HL-60 (cell line): ENCODE results near the gene INPP5J.

ENCODE experiments used
- DNase-seq, 2 experiments: peaks; one replicate each; pipeline ENCODE4 v3.0.0-alpha.2; 2010 to 2020; ENCODE audit warnings: low read depth in 1 of 2, low spot score in 1 of 2
- H3K27ac ChIP-seq: fragments of 250-450 bp; sonication (Bioruptor Pico); replicated peaks from 2 replicates; pipeline ENCODE4 v1.5.1; 2020; ENCODE audit warnings: mild to moderate bottlenecking, moderate library complexity
- H3K27me3 ChIP-seq: fragments of 250-450 bp; sonication (Bioruptor Pico); 2 replicates; pipeline ENCODE4 v1.5.1; 2021; ENCODE audit warnings: mild to moderate bottlenecking, moderate library complexity; ENCODE audit not compliant: insufficient read depth, poor library complexity, severe bottlenecking
- H3K4me3 ChIP-seq: replicated peaks from 2 replicates; pipeline ENCODE4 v1.5.1; 2011; ENCODE audit warnings: mild to moderate bottlenecking, control low read depth, low read length; ENCODE audit not compliant: insufficient read depth
- GABPA ChIP-seq: IDR thresholded peaks from 2 replicates; pipeline ENCODE4 v1.6.1; 2012; ENCODE audit warnings: low read depth
- POLR2AphosphoS5 ChIP-seq: IDR thresholded peaks from 2 replicates; pipeline ENCODE4 v1.6.1; 2012; ENCODE audit warnings: low read depth
- SPI1 ChIP-seq: IDR thresholded peaks from 2 replicates; pipeline ENCODE4 v1.6.1; 2012; ENCODE audit warnings: low read depth, mild to moderate bottlenecking, borderline replicate concordance
- TF ChIP-seq, protein P1 (sequence below): IDR thresholded peaks from one replicate; pipeline ENCODE4 v1.5.1; 2011; ENCODE audit warnings: low read length, control low read depth, inconsistent platforms; ENCODE audit not compliant: insufficient read depth
- TF ChIP-seq, protein P2 (sequence below): IDR thresholded peaks from 2 replicates; pipeline ENCODE4 v1.6.1; 2012; ENCODE audit warnings: low read depth; ENCODE audit not compliant: insufficient replicate concordance

The INPP5J gene

DNA sequence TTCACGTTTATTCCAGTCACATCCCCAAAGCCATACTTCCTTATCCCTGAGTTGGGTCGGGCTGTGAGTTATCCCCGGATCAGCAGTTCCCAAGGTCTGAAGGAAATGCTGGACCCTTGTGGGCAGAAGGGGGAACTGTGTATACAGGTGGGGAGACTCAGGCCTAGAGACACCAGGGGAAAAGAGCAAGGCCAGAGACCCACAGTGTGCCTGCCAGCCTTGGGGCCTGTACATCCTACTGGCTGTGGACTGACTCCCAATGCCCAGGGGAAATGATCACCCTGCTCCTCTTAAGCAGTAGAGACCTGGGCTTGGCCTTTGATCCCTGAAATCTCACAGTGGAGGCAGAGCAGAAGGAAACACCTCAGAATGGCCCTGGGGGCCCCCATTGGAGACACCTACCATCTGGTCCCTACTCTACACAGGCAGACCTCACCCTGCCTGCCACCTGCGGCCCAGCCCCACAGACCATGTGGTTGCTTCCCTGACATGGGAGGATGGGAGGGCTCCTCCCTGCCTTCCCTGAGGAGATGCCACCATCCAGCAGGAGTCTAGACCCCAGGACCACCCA lies 16.7 kb upstream of the INPP5J start:
- Histone ChIP-seq H3K4me3 (no peak overlapping the region), H3K27ac (no peak overlapping the region), H3K27me3 (peaks cover 3% of the 10 kb centered on the region)
- no peak for DNase-seq
- TF ChIP-seq POLR2AphosphoS5 (no peak), GABPA (no peak), SPI1 (no peak)
- TF ChIP-seq, protein P1, sequence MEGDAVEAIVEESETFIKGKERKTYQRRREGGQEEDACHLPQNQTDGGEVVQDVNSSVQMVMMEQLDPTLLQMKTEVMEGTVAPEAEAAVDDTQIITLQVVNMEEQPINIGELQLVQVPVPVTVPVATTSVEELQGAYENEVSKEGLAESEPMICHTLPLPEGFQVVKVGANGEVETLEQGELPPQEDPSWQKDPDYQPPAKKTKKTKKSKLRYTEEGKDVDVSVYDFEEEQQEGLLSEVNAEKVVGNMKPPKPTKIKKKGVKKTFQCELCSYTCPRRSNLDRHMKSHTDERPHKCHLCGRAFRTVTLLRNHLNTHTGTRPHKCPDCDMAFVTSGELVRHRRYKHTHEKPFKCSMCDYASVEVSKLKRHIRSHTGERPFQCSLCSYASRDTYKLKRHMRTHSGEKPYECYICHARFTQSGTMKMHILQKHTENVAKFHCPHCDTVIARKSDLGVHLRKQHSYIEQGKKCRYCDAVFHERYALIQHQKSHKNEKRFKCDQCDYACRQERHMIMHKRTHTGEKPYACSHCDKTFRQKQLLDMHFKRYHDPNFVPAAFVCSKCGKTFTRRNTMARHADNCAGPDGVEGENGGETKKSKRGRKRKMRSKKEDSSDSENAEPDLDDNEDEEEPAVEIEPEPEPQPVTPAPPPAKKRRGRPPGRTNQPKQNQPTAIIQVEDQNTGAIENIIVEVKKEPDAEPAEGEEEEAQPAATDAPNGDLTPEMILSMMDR, result no peak
- TF ChIP-seq, protein P2, sequence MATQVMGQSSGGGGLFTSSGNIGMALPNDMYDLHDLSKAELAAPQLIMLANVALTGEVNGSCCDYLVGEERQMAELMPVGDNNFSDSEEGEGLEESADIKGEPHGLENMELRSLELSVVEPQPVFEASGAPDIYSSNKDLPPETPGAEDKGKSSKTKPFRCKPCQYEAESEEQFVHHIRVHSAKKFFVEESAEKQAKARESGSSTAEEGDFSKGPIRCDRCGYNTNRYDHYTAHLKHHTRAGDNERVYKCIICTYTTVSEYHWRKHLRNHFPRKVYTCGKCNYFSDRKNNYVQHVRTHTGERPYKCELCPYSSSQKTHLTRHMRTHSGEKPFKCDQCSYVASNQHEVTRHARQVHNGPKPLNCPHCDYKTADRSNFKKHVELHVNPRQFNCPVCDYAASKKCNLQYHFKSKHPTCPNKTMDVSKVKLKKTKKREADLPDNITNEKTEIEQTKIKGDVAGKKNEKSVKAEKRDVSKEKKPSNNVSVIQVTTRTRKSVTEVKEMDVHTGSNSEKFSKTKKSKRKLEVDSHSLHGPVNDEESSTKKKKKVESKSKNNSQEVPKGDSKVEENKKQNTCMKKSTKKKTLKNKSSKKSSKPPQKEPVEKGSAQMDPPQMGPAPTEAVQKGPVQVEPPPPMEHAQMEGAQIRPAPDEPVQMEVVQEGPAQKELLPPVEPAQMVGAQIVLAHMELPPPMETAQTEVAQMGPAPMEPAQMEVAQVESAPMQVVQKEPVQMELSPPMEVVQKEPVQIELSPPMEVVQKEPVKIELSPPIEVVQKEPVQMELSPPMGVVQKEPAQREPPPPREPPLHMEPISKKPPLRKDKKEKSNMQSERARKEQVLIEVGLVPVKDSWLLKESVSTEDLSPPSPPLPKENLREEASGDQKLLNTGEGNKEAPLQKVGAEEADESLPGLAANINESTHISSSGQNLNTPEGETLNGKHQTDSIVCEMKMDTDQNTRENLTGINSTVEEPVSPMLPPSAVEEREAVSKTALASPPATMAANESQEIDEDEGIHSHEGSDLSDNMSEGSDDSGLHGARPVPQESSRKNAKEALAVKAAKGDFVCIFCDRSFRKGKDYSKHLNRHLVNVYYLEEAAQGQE, result no peak

DNA sequence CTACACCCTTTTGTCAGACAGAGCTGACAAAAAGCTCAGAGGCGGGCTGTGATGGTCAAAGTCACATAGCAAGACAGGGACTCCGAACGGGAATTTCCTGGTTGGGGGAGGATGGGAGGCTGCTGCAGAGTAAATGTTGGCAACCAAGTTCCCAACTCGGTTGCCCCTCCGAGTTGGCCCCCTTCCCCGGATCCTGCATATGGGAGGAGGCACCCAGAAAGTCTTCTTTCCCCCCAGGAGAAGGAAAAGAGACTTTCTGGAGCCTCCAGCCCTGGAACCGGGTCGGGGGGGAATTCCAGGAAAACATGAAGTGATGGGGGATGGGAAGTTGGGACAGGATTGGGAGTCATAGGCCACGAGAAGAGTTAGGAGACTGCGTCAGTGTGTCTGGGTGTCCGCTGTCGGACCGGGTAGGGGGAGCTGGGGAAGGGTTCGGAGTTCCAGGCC lies 16.0 kb upstream of the INPP5J start:
- H3K4me3 ChIP-seq, result no peak overlapping the region
- TF ChIP-seq POLR2AphosphoS5 (no peak), SPI1 (no peak), GABPA (no peak)
- TF ChIP-seq, protein P2, result no peak
- TF ChIP-seq, protein P1, result no peak

DNA sequence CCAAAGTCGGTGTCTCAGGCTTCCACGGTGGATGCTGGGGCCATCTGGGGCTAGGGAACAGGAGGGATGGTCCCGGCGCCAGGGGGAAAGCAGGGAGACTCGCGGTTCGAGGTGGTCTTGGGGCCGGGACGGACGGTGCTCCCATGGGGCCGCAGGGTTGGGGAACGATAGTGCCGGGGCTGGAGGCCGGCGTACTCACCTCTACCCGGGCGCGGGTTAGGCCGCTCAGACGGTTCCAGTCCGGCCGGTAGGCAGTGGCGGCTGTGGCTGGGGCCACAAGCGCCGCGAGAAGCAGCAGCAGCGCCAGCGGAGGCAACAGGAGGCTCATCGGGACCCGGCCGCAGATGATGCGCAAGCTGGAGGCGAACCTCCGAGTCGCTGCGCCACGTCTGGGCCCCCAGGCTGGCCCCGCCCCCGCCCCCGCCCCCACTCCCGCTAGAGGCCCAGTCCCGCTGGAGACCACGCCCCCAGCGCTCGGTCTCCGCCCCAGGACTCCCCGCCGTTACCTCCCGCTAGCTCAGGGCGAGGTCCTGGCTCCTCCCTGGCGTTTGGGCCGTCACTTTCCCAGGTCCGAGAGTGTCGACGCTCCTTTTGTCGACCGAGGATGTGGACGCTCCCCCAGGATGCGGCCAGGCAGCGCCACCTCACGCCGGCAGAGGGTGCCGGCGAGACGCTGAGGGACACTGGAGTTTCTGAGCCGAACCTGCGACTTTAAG lies 15.4 kb upstream of the INPP5J start, which contains the start of gene SELENOM:
TSS of gene SELENOM (minus strand) at position 391 of the 716 bp plus-strand sequence. CDS start at position 328, 63 bp downstream.
- H3K27ac ChIP-seq, result no peak within 1 kb of the TSS

More for the DNA sequence above, 16.0 kb upstream of the INPP5J start:
- DNase-seq, result no peak
- Histone ChIP-seq H3K27ac (no peak overlapping the region), H3K27me3 (peaks cover 3% of the 10 kb centered on the region)

More for the DNA sequence above, 15.4 kb upstream of the INPP5J start, which contains the start of gene SELENOM:
- Histone ChIP-seq H3K27me3 (peaks cover 3% of the 10 kb centered on the region), H3K4me3 (peak within 1 kb of the TSS; percentile 40)
- TF ChIP-seq, protein P2, result no peak
- TF ChIP-seq, protein P1, result peak; percentile 72
- TF ChIP-seq POLR2AphosphoS5 (no peak), GABPA (no peak)
- peak; percentile 86 to 90 for DNase-seq
